Activated CD4-positive, alpha-beta T cell treated with anti-CD3 and anti-CD28 coated beads, Interleukin-2, amount 50 U/mL, for 16 hours (primary cell): ENCODE data around the gene PIN4.
"Not testable (repeated sequence)": the region's sequence is repeated elsewhere in the genome, so short reads cannot be mapped to it uniquely, and the experiment has no call there.

ENCODE experiments used
- DNase-seq: peaks from one replicate; pipeline ENCODE4 v3.0.0-alpha.2; 2020

The PIN4 gene

GRCh38 chrX:72202792-72203401 is 21.3 kb downstream of the PIN4 start:
- DNase-seq = no peak

- DNase-seq = no peak
These were observed 21.9 kb downstream of the PIN4 start for GRCh38 chrX:72203421-72203820.

GRCh38 chrX:72205706-72206105 is 24.1 kb downstream of the PIN4 start:
- DNase-seq = no peak

GRCh38 chrX:72207366-72207765 is 25.8 kb downstream of the PIN4 start:
- no peak for DNase-seq

- no peak for DNase-seq
These were observed 26.7 kb downstream of the PIN4 start for GRCh38 chrX:72208126-72208800.

- DNase-seq = no peak
These were observed 35.4 kb downstream of the PIN4 start for GRCh38 chrX:72216973-72217372.

GRCh38 chrX:72220375-72220774 is 38.8 kb downstream of the PIN4 start:
- DNase-seq = not testable (repeated sequence)

GRCh38 chrX:72230290-72230689 is 48.7 kb downstream of the PIN4 start:
- DNase-seq = no peak

GRCh38 chrX:72236841-72237240 is 55.3 kb downstream of the PIN4 start:
- no peak for DNase-seq

GRCh38 chrX:72238183-72238582 is 56.6 kb downstream of the PIN4 start:
- DNase-seq = no peak

- peak; percentile 89 for DNase-seq
These were observed 57.3 kb downstream of the PIN4 start, which contains the start of gene ERCC6L for GRCh38 chrX:72238721-72239475. Gene ERCC6L, minus strand, starts transcription at chrX:72239027. Its CDS starts 116 bp downstream, at chrX:72238911.

GRCh38 chrX:72240976-72241375 is 59.4 kb downstream of the PIN4 start:
- no peak for DNase-seq

GRCh38 chrX:72243472-72243871 is 61.9 kb downstream of the PIN4 start:
- no peak for DNase-seq

- DNase-seq = peak; percentile 53
These were observed 64.0 kb downstream of the PIN4 start for GRCh38 chrX:72245461-72246089.

- DNase-seq = no peak
These were observed 65.8 kb downstream of the PIN4 start for GRCh38 chrX:72247206-72247942.
